Activated CD4-positive, alpha-beta T cell treated with anti-CD3 and anti-CD28 coated beads, Interleukin-2, Interleukin-6, amounts not matched to agents 100 ng/mL and 50 ng/mL, durations not matched to agents 16 hours and 8 hours (primary cell): ENCODE measurements around the gene TFIP11.
A peak's percentile ranks its signal among the peaks of the same experiment; 100 is the strongest.

Experiments used
- DNase-seq: peaks from one replicate; pipeline ENCODE4 v3.0.0-alpha.2; 2020

TFIP11 gene

GRCh38 chr22:26502688-26503561, 9.3 kb downstream of the TFIP11 start:
- DNase-seq: peak; percentile 76

GRCh38 chr22:26501996-26502395, 10.3 kb downstream of the TFIP11 start:
- no peak for DNase-seq

- no peak for DNase-seq
These were observed 13.0 kb downstream of the TFIP11 start for GRCh38 chr22:26499188-26499703.

GRCh38 chr22:26496456-26496855, 15.8 kb downstream of the TFIP11 start:
- DNase-seq: no peak

GRCh38 chr22:26494506-26494905, 17.8 kb downstream of the TFIP11 start:
- DNase-seq: no peak

GRCh38 chr22:26492220-26492619, 20.1 kb downstream of the TFIP11 start:
- no peak for DNase-seq

- no peak for DNase-seq
These were observed 22.7 kb downstream of the TFIP11 start for GRCh38 chr22:26489447-26490036.

- no peak for DNase-seq
These were observed 24.3 kb downstream of the TFIP11 start for GRCh38 chr22:26487996-26488395.

GRCh38 chr22:26486394-26486793, 25.9 kb downstream of the TFIP11 start:
- no peak for DNase-seq

- no peak for DNase-seq
These were observed 26.4 kb downstream of the TFIP11 start for GRCh38 chr22:26485806-26486390.

GRCh38 chr22:26485013-26485412, 27.3 kb downstream of the TFIP11 start:
- no peak for DNase-seq

GRCh38 chr22:26484360-26484706, 27.9 kb downstream of the TFIP11 start:
- DNase-seq: peak; percentile 33

GRCh38 chr22:26483439-26484359, 28.6 kb downstream of the TFIP11 start, which contains the start of the genes HPS4 and SRRD:
HPS4 (minus strand) TSS chr22:26483783; CDS start chr22:26481762, 2,021 bp downstream.
SRRD (plus strand) TSS chr22:26483877; CDS start chr22:26483891, 14 bp downstream.
- DNase-seq: peak; percentile 95

- no peak for DNase-seq
These were observed 29.2 kb downstream of the TFIP11 start for GRCh38 chr22:26483043-26483438.

- DNase-seq: peak; percentile 27
These were observed 30.1 kb downstream of the TFIP11 start for GRCh38 chr22:26482161-26482560.

GRCh38 chr22:26481694-26482093, 30.6 kb downstream of the TFIP11 start:
- DNase-seq: peak; percentile 56

- DNase-seq: no peak
These were observed 31.1 kb downstream of the TFIP11 start for GRCh38 chr22:26481112-26481693.

- no peak for DNase-seq
These were observed 31.7 kb downstream of the TFIP11 start for GRCh38 chr22:26480611-26480932.

- DNase-seq: peak; percentile 25
These were observed 32.3 kb downstream of the TFIP11 start for GRCh38 chr22:26479792-26480610.

GRCh38 chr22:26479043-26479791, 33.1 kb downstream of the TFIP11 start:
- DNase-seq: no peak

GRCh38 chr22:26477341-26477731, 34.9 kb downstream of the TFIP11 start:
- DNase-seq: peak; percentile 17
